Fibroblast of mammary gland (primary cell): ENCODE data around the gene TPM2.

ENCODE experiments used
- DNase-seq: peaks from one replicate; pipeline ENCODE4 v3.0.0-alpha.2; 2010; ENCODE audit warnings: low read depth
- H3K4me3 ChIP-seq: 2 replicates; pipeline ENCODE4 v1.5.1; 2011; ENCODE audit warnings: low read depth, mild to moderate bottlenecking, low read length, moderate library complexity; ENCODE audit not compliant: control insufficient read depth
- TF ChIP-seq, protein P1 (sequence below): conservative IDR thresholded peaks from 2 replicates; pipeline ENCODE4 v1.5.1; 2011; ENCODE audit warnings: low read depth, low read length, inconsistent platforms; ENCODE audit not compliant: control insufficient read depth, insufficient read depth

TPM2 gene

DNA sequence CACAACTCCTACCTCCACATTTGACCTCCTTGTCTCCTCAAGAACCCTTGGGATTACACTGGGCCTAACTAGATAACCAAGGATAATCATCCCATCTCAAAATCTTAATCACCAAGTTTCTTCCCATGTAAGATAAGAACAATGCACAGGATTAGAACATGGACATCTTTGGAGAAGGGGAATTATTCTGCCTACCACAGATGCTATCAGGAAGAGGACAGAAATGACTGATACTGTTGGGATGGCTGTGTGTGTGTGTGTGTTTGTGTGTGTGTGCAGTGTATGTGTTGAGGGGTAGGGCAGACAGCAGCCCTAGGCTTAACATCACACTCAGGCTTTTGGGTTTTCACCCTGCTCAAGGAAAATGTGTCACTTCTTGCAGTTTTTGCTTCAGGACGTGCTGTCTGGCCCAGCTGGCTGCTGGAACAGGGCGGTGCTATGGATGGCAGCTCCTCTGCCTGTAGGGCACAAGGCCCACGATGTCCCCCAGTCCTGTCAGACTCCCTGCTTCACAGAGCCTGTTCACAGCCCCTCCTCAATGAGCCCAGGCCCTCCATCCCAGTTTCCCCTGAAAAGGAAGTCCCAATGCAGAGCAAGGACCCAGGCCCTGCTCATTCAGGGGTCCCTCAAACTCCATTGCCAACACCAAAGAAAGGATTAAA, 8.3 kb downstream of the TPM2 start:
- TF ChIP-seq, protein P1, sequence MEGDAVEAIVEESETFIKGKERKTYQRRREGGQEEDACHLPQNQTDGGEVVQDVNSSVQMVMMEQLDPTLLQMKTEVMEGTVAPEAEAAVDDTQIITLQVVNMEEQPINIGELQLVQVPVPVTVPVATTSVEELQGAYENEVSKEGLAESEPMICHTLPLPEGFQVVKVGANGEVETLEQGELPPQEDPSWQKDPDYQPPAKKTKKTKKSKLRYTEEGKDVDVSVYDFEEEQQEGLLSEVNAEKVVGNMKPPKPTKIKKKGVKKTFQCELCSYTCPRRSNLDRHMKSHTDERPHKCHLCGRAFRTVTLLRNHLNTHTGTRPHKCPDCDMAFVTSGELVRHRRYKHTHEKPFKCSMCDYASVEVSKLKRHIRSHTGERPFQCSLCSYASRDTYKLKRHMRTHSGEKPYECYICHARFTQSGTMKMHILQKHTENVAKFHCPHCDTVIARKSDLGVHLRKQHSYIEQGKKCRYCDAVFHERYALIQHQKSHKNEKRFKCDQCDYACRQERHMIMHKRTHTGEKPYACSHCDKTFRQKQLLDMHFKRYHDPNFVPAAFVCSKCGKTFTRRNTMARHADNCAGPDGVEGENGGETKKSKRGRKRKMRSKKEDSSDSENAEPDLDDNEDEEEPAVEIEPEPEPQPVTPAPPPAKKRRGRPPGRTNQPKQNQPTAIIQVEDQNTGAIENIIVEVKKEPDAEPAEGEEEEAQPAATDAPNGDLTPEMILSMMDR = no peak

GRCh38 chr9:35680331-35681105, 9.2 kb downstream of the TPM2 start:
- DNase-seq = no peak
- TF ChIP-seq, protein P1 = no peak
- no peak overlapping the region for H3K4me3 ChIP-seq

More for the DNA sequence above, 8.3 kb downstream of the TPM2 start:
- H3K4me3 ChIP-seq = no peak overlapping the region
- DNase-seq = no peak

DNA sequence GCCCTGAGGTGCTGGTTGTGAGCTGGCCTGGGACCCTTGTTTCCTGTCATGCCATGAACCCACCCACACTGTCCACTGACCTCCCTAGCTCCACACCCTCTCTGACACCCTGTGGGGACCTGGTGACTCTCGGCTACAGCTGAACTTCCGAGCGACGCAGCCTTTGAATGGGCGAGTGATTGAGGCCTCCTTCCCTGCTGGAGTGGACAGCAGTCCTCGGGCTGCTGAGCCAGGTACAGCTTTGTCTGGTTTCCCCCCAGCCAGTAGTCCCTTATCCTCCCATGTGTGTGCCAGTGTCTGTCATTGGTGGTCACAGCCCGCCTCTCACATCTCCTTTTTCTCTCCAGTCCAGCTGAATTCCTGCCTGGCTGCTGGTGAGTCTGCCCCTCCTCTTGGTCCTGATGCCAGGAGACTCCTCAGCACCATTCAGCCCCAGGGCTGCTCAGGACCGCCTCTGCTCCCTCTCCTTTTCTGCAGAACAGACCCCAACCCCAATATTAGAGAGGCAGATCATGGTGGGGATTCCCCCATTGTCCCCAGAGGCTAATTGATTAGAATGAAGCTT, 9.9 kb downstream of the TPM2 start:
- TF ChIP-seq, protein P1 = no peak
- DNase-seq = no peak
- no peak overlapping the region for H3K4me3 ChIP-seq

- TF ChIP-seq, protein P1 = no peak
- no peak for DNase-seq
- no peak overlapping the region for H3K4me3 ChIP-seq
These were observed 10.6 kb downstream of the TPM2 start for GRCh38 chr9:35679091-35679490.

GRCh38 chr9:35675732-35676392, 13.9 kb downstream of the TPM2 start:
- TF ChIP-seq, protein P1 = no peak
- no peak for DNase-seq
- H3K4me3 ChIP-seq = peak overlapping the region; percentile 43

DNA sequence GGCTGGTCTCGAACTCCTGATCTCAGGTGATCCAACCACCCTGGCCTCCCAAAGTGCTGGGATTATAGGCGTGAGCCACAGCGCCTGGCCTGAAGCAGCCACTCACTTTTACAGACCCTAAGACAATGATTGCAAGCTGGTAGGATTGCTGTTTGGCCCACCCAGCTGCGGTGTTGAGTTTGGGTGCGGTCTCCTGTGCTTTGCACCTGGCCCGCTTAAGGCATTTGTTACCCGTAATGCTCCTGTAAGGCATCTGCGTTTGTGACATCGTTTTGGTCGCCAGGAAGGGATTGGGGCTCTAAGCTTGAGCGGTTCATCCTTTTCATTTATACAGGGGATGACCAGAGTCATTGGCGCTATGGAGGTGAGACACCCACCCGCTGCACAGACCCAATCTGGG, 14.5 kb downstream of the TPM2 start:
- TF ChIP-seq, protein P1 = no peak
- peak overlapping the region; percentile 43 for H3K4me3 ChIP-seq
- DNase-seq = no peak
